Activated naive CD8-positive, alpha-beta T cell (primary cell): Measurements from ENCODE around the gene PRR5L.

Source experiments
- H3K27ac Mint-ChIP-seq: one replicate; pipeline ENCODE4 v1.8.0; 2021; ENCODE audit warnings: mixed read lengths
- H3K27me3 Mint-ChIP-seq: one replicate; pipeline ENCODE4 v1.8.0; 2021; ENCODE audit warnings: mixed read lengths
- H3K36me3 Mint-ChIP-seq: one replicate; pipeline ENCODE4 v1.8.0; 2021; ENCODE audit warnings: mixed read lengths
- H3K4me1 Mint-ChIP-seq: one replicate; pipeline ENCODE4 v1.8.0; 2021; ENCODE audit warnings: low read depth, mixed read lengths
- H3K4me3 Mint-ChIP-seq: one replicate; pipeline ENCODE4 v1.8.0; 2021; ENCODE audit warnings: mild to moderate bottlenecking, mixed read lengths
- H3K9me3 Mint-ChIP-seq: one replicate; pipeline ENCODE4 v1.8.0; 2021; ENCODE audit warnings: low read depth, mixed read lengths

Gene PRR5L

GRCh38 chr11:36295926-36296325, at the start of gene PRR5L:
PRR5L (plus strand) TSS chr11:36296288; CDS start chr11:36401122, 104,834 bp downstream.
- Mint-ChIP-seq H3K27ac (no peak within 1 kb of the TSS), H3K4me3 (no peak within 1 kb of the TSS), H3K9me3 (no peaks in the 10 kb centered on the region)

GRCh38 chr11:36247493-36247892, 48.6 kb upstream of the PRR5L start:
- no peaks in the 10 kb centered on the region for H3K4me1 Mint-ChIP-seq
- H3K4me3 Mint-ChIP-seq = no peak overlapping the region
- no peak overlapping the region for H3K27ac Mint-ChIP-seq
- no peaks in the 10 kb centered on the region for H3K36me3 Mint-ChIP-seq
- H3K9me3 Mint-ChIP-seq = no peaks in the 10 kb centered on the region
- H3K27me3 Mint-ChIP-seq = peaks cover 19% of the 10 kb centered on the region

More at GRCh38 chr11:36295926-36296325, at the start of gene PRR5L:
- Mint-ChIP-seq H3K27me3 (peaks cover 2% of the 10 kb centered on the region), H3K36me3 (no peaks in the 10 kb centered on the region), H3K4me1 (no peaks in the 10 kb centered on the region)

GRCh38 chr11:36248436-36248835, 47.7 kb upstream of the PRR5L start:
- Mint-ChIP-seq H3K27me3 (peaks cover 17% of the 10 kb centered on the region), H3K36me3 (no peaks in the 10 kb centered on the region), H3K4me1 (no peaks in the 10 kb centered on the region), H3K27ac (no peak overlapping the region), H3K4me3 (no peak overlapping the region), H3K9me3 (no peaks in the 10 kb centered on the region)

- no peak overlapping the region for H3K4me3 Mint-ChIP-seq
- H3K9me3 Mint-ChIP-seq = no peaks in the 10 kb centered on the region
- H3K27me3 Mint-ChIP-seq = peaks cover 19% of the 10 kb centered on the region
- H3K27ac Mint-ChIP-seq = no peak overlapping the region
- no peaks in the 10 kb centered on the region for H3K4me1 Mint-ChIP-seq
- no peaks in the 10 kb centered on the region for H3K36me3 Mint-ChIP-seq
Measured at GRCh38 chr11:36249246-36249645, 46.8 kb upstream of the PRR5L start.

- Mint-ChIP-seq H3K36me3 (no peaks in the 10 kb centered on the region), H3K4me3 (no peak overlapping the region), H3K27ac (no peak overlapping the region), H3K27me3 (peaks cover 15% of the 10 kb centered on the region), H3K9me3 (no peaks in the 10 kb centered on the region), H3K4me1 (no peaks in the 10 kb centered on the region)
Measured at GRCh38 chr11:36251823-36252222, 44.3 kb upstream of the PRR5L start.

- H3K4me1 Mint-ChIP-seq = no peaks in the 10 kb centered on the region
- H3K27ac Mint-ChIP-seq = no peak overlapping the region
- no peaks in the 10 kb centered on the region for H3K9me3 Mint-ChIP-seq
- H3K27me3 Mint-ChIP-seq = peaks cover 18% of the 10 kb centered on the region
- no peak overlapping the region for H3K4me3 Mint-ChIP-seq
- no peaks in the 10 kb centered on the region for H3K36me3 Mint-ChIP-seq
Measured at GRCh38 chr11:36253238-36253637, 42.9 kb upstream of the PRR5L start.

GRCh38 chr11:36254713-36255112, 41.4 kb upstream of the PRR5L start:
- Mint-ChIP-seq H3K4me1 (no peaks in the 10 kb centered on the region), H3K27me3 (peaks cover 26% of the 10 kb centered on the region), H3K9me3 (no peaks in the 10 kb centered on the region), H3K27ac (no peak overlapping the region), H3K4me3 (no peak overlapping the region), H3K36me3 (no peaks in the 10 kb centered on the region)

- Mint-ChIP-seq H3K9me3 (no peaks in the 10 kb centered on the region), H3K27me3 (peaks cover 19% of the 10 kb centered on the region), H3K27ac (no peak overlapping the region), H3K4me3 (no peak overlapping the region), H3K36me3 (no peaks in the 10 kb centered on the region), H3K4me1 (no peaks in the 10 kb centered on the region)
Measured at GRCh38 chr11:36257351-36257750, 38.7 kb upstream of the PRR5L start.

- Mint-ChIP-seq H3K27ac (no peak overlapping the region), H3K9me3 (no peaks in the 10 kb centered on the region)
Measured at GRCh38 chr11:36258730-36259360, 37.2 kb upstream of the PRR5L start.

GRCh38 chr11:36261094-36261493, 35.0 kb upstream of the PRR5L start:
- H3K4me3 Mint-ChIP-seq = no peak overlapping the region
- no peaks in the 10 kb centered on the region for H3K36me3 Mint-ChIP-seq
- no peaks in the 10 kb centered on the region for H3K9me3 Mint-ChIP-seq
- H3K27me3 Mint-ChIP-seq = peaks cover 18% of the 10 kb centered on the region
- no peak overlapping the region for H3K27ac Mint-ChIP-seq
- no peaks in the 10 kb centered on the region for H3K4me1 Mint-ChIP-seq

More at GRCh38 chr11:36258730-36259360, 37.2 kb upstream of the PRR5L start:
- H3K4me1 Mint-ChIP-seq = no peaks in the 10 kb centered on the region
- H3K36me3 Mint-ChIP-seq = no peaks in the 10 kb centered on the region
- no peak overlapping the region for H3K4me3 Mint-ChIP-seq
- H3K27me3 Mint-ChIP-seq = peaks cover 17% of the 10 kb centered on the region

- Mint-ChIP-seq H3K4me1 (no peaks in the 10 kb centered on the region), H3K27ac (no peak overlapping the region), H3K36me3 (no peaks in the 10 kb centered on the region), H3K4me3 (no peak overlapping the region), H3K9me3 (no peaks in the 10 kb centered on the region), H3K27me3 (peaks cover 2% of the 10 kb centered on the region)
Measured at GRCh38 chr11:36264011-36264972, 31.8 kb upstream of the PRR5L start.

GRCh38 chr11:36264973-36265344, 31.1 kb upstream of the PRR5L start:
- Mint-ChIP-seq H3K27me3 (peaks cover 1% of the 10 kb centered on the region), H3K4me1 (no peaks in the 10 kb centered on the region), H3K4me3 (no peak overlapping the region), H3K36me3 (no peaks in the 10 kb centered on the region), H3K9me3 (no peaks in the 10 kb centered on the region), H3K27ac (no peak overlapping the region)

- Mint-ChIP-seq H3K27ac (no peak overlapping the region), H3K4me1 (no peaks in the 10 kb centered on the region), H3K9me3 (no peaks in the 10 kb centered on the region), H3K27me3 (peaks cover 1% of the 10 kb centered on the region), H3K4me3 (no peak overlapping the region), H3K36me3 (peaks cover 3% of the 10 kb centered on the region)
Measured at GRCh38 chr11:36265793-36266628, 30.1 kb upstream of the PRR5L start.

GRCh38 chr11:36266767-36267166, 29.3 kb upstream of the PRR5L start:
- no peak overlapping the region for H3K4me3 Mint-ChIP-seq
- no peaks in the 10 kb centered on the region for H3K9me3 Mint-ChIP-seq
- H3K27me3 Mint-ChIP-seq = peaks cover 1% of the 10 kb centered on the region
- H3K36me3 Mint-ChIP-seq = peaks cover 10% of the 10 kb centered on the region
- H3K27ac Mint-ChIP-seq = no peak overlapping the region
- H3K4me1 Mint-ChIP-seq = no peaks in the 10 kb centered on the region
